Transverse colon (tissue), 4 donors: Measurements from ENCODE around the gene NDUFB7. TPM values are rescaled to one million over a fixed set of nuclear protein-coding genes. Genes with fewer than 3 reads are reported as not detected.

ENCODE experiments used
- DNase-seq: peaks from one replicate; pipeline ENCODE4 v3.0.0-alpha.2; 2019
- H3K27ac ChIP-seq, 4 donors: fragments of 200-600 bp; sonication (generic); 2 replicates each; pipeline ENCODE4 v1.5.1; 2016 to 2018; ENCODE audit warnings: inconsistent platforms in 4 of 4
- H3K27me3 ChIP-seq: fragments of 200-600 bp; sonication (generic); 2 replicates; pipeline ENCODE4 v1.5.1; 2017; ENCODE audit warnings: inconsistent platforms
- H3K36me3 ChIP-seq, 4 donors: fragments of 200-600 bp; sonication (generic); 2 replicates each; pipeline ENCODE4 v1.5.1; 2017 to 2019; ENCODE audit warnings: inconsistent platforms in 4 of 4
- H3K4me1 ChIP-seq, 4 donors: fragments of 200-600 bp; sonication (generic); 2 replicates each; pipeline ENCODE4 v1.5.1; 2017 to 2020; ENCODE audit warnings: inconsistent platforms in 4 of 4
- H3K4me3 ChIP-seq, 4 donors: fragments of 200-600 bp; sonication (generic); 1 replicate in 1 of 4; 2 replicates in 3 of 4; pipeline versions ENCODE4 v1.5.1 to v1.6.1; 2017 to 2019; ENCODE audit warnings: inconsistent platforms in 4 of 4
- H3K9me3 ChIP-seq, 2 donors: fragments of 200-600 bp; sonication (generic); 2 replicates each; pipeline ENCODE4 v1.5.1; 2017 to 2019; ENCODE audit warnings: inconsistent platforms in 2 of 2
- CTCF ChIP-seq, 5 experiments: fragments of 200-600 bp in 3 of 5; fragments of 450-650 bp in 2 of 5; sonication (generic) in 3 of 5; IDR thresholded peaks; 1 replicate in 2 of 5; 2 replicates in 3 of 5; pipeline ENCODE4 v1.5.1; 2016 to 2017; ENCODE audit warnings: antibody characterized with exemption in 5 of 5, inconsistent platforms in 3 of 5, mild to moderate bottlenecking in 2 of 5, moderate library complexity in 1 of 5
- EP300 ChIP-seq: sonication (generic); formaldehyde crosslinking; IDR thresholded peaks from one replicate; pipeline ENCODE4 v1.6.1; 2017; ENCODE audit warnings: antibody characterized with exemption, low read depth
- POLR2A ChIP-seq: fragments of 450-650 bp; IDR thresholded peaks from one replicate; pipeline ENCODE4 v1.6.1; 2016; ENCODE audit warnings: antibody characterized with exemption, mild to moderate bottlenecking, moderate library complexity
- POLR2AphosphoS5 ChIP-seq, 3 donors: sonication (generic); formaldehyde crosslinking; IDR thresholded peaks; one replicate each; pipeline ENCODE4 v1.6.1; 2016; ENCODE audit warnings: antibody characterized with exemption in 3 of 3
- WGBS, 2 donors: methylation state at CpG; one replicate each; pipeline ENCODE4 v1.1.5; 2018; ENCODE audit warnings: low coverage in 1 of 2; 5-methylcytosine and 5-hydroxymethylcytosine counted together
- in situ Hi-C, 4 donors: fragments of 200-750 bp; cut with MboI; loops; one replicate each; pipeline versions ENCODE4 v1.15.0 to v1.15.1; 2017; ENCODE audit warnings: low sequenced_read_pairs in 3 of 4, low pct_ligation_motif_present in 1 of 4, low pct_unique_long_range_greater_than_20kb in 1 of 4
- intact Hi-C: fragments of 100-400 bp; cut with DNase I; formaldehyde crosslinking; loops from one replicate; pipeline ENCODE4 v1.15.1; 2023; ENCODE audit warnings: low total_unique reads
- small RNA-seq, 4 donors: library from RNA; depleted of rRNA; stranded (forward); fragments of <200 nt; gene quantifications; one replicate each; pipeline ENCODE3, GENCODE V24; 2016
- total RNA-seq, 4 donors: library from RNA; depleted of rRNA; stranded (reverse); fragments of >200 nt; gene quantifications; one replicate each; pipeline ENCODE4 v1.1.0, GENCODE V29; 2016

The NDUFB7 gene
- total RNA-seq, 4 donors from 2014 or later, result 380 to 710 (median 454) TPM

GRCh38 chr19:14516746-14517438 is 55.0 kb downstream of the NDUFB7 start:
- H3K27ac ChIP-seq, result peak overlapping the region; percentile 98 to 100 (median 100)
- WGBS, 2 donors, result 8 to 10% methylated on average over 5 to 22 of the region's 22 CpGs
- no peaks in the 10 kb centered on the region for H3K27me3 ChIP-seq
- peaks cover 0 to 25% (median 13%) of the 10 kb centered on the region in 4 donors for H3K36me3 ChIP-seq
- TF ChIP-seq POLR2A (no peak), CTCF (IDR thresholded peaks at IDR 0.05) (no peak), EP300 (no peak), POLR2AphosphoS5 (IDR thresholded peaks at IDR 0.05) (no peak)
- intact Hi-C loops, result loop anchor here (10.0 kb wide), 1 partner anchor 1362 kb away; the partner anchor contains the start of genes IER2 and STX10
- peak overlapping the region; percentile 64 to 99 (median 94) for H3K4me3 ChIP-seq
- in situ Hi-C loops, result no loop called here
- no peaks in the 10 kb centered on the region for H3K9me3 ChIP-seq
- DNase-seq, result peak; percentile 29
- H3K4me1 ChIP-seq, result peaks cover 24 to 54% (median 36%) of the 10 kb centered on the region in 4 donors

Small RNA genes within 50 kb of the gene (small RNA-seq; reads per million reads assigned to genes)
- 0 reads per million in 4 donors for gene RN7SL842P

Other genes starting within 250 kb of the NDUFB7 start
- gene ADGRE5, start 190.6 kb downstream of the NDUFB7 start, total RNA-seq, result 100 to 1,000 TPM in 3 of 4 donors, 10 to 100 TPM in 1; 77.4 to 257 (median 136) TPM
- gene DDX39A, start 152.7 kb downstream of the NDUFB7 start, total RNA-seq, result 100 to 1,000 TPM in 3 of 4 donors, 10 to 100 TPM in 1; 66.4 to 286 (median 163) TPM
- gene PKN1, start 138.8 kb downstream of the NDUFB7 start, total RNA-seq, result 100 to 1,000 TPM in 1 of 4 donors, 10 to 100 TPM in 3; 29.1 to 129 (median 55.0) TPM
- gene PTGER1, start 96.7 kb downstream of the NDUFB7 start, total RNA-seq, result 1 to 10 TPM in 2 of 4 donors, not detected in 2; 1.1 to 1.2 TPM
- 100 to 1,000 TPM; 295 to 569 (median 362) TPM for gene GIPC1, start 75.9 kb downstream of the NDUFB7 start, total RNA-seq
- 100 to 1,000 TPM in 2 of 4 donors, 10 to 100 TPM in 2; 20.3 to 111 (median 93.8) TPM for gene DNAJB1, start 53.7 kb downstream of the NDUFB7 start, total RNA-seq
- 100 to 1,000 TPM in 1 of 4 donors, 10 to 100 TPM in 3; 36.6 to 145 (median 69.3) TPM for gene TECR, start 42.5 kb downstream of the NDUFB7 start, total RNA-seq
- gene CLEC17A, start 11.0 kb upstream of the NDUFB7 start, total RNA-seq, result 1 to 10 TPM in 1 of 4 donors, under 1 TPM in 1, not detected in 2; 0.41 to 4.9 TPM
- not detected for gene ADGRE3, start 102.8 kb upstream of the NDUFB7 start, total RNA-seq
- 10 to 100 TPM; 10.1 to 31.4 (median 16.1) TPM for gene ZNF333, start 118.0 kb upstream of the NDUFB7 start, total RNA-seq
- 1 to 10 TPM in 3 of 4 donors, under 1 TPM in 1; 1.00 to 3.3 (median 1.8) TPM for gene ADGRE2, start 206.5 kb upstream of the NDUFB7 start, total RNA-seq